HTR-8/SVneo (cell line): ENCODE data around the gene CTDP1.

Experiments
- DNase-seq: peaks from one replicate; pipeline ENCODE4 v3.0.0; 2011; ENCODE audit warnings: low spot score, mixed read lengths; ENCODE audit not compliant: insufficient read length
- FAIRE-seq: peaks from 2 replicates; lab custom pipeline; 2011; peaks lifted over from hg19 to GRCh38; lab: Jason Lieb, UNC

CTDP1 gene

GRCh38 chr18:79801641-79802040 is 122.0 kb downstream of the CTDP1 start:
- FAIRE-seq, result no peak
- DNase-seq, result no peak

- FAIRE-seq (no peak), DNase-seq (no peak)
These were observed 122.7 kb downstream of the CTDP1 start for GRCh38 chr18:79802298-79802697.

- FAIRE-seq, result no peak
These were observed 124.0 kb downstream of the CTDP1 start for GRCh38 chr18:79803611-79804051.

More at GRCh38 chr18:79803611-79804051, 124.0 kb downstream of the CTDP1 start:
- no peak for DNase-seq
